Nephron progenitor cell (in vitro differentiated cells): ENCODE data around the gene VEGFA.
A peak's percentile ranks its signal among the peaks of the same experiment; 100 is the strongest.

Experiments used
- DNase-seq: peaks from one replicate; pipeline ENCODE4 v3.0.0; 2021
- H3K27ac Mint-ChIP-seq: 2 replicates; pipeline ENCODE4 v1.8.0; 2021; ENCODE audit warnings: mild to moderate bottlenecking, moderate library complexity, mixed read lengths
- H3K27me3 Mint-ChIP-seq: 2 replicates; pipeline ENCODE4 v1.8.0; 2021; ENCODE audit warnings: mild to moderate bottlenecking, low read depth, mixed read lengths; ENCODE audit not compliant: poor library complexity
- H3K36me3 Mint-ChIP-seq: 2 replicates; pipeline ENCODE4 v1.8.0; 2021; ENCODE audit warnings: low read depth, mixed read lengths
- H3K4me1 Mint-ChIP-seq: 2 replicates; pipeline ENCODE4 v1.8.0; 2021; ENCODE audit warnings: mixed read lengths
- H3K4me3 Mint-ChIP-seq: 2 replicates; pipeline ENCODE4 v1.8.0; 2021; ENCODE audit warnings: mild to moderate bottlenecking, moderate library complexity, mixed read lengths
- H3K9me3 Mint-ChIP-seq: 2 replicates; pipeline ENCODE4 v1.8.0; 2021; ENCODE audit warnings: mild to moderate bottlenecking, moderate library complexity, mixed read lengths
- TF ChIP-seq, protein P1 (sequence below): fragments of 200-600 bp; sonication (generic); IDR thresholded peaks from 2 replicates; pipeline ENCODE4 v1.5.0; 2021; ENCODE audit warnings: antibody characterized with exemption

Gene VEGFA

DNA sequence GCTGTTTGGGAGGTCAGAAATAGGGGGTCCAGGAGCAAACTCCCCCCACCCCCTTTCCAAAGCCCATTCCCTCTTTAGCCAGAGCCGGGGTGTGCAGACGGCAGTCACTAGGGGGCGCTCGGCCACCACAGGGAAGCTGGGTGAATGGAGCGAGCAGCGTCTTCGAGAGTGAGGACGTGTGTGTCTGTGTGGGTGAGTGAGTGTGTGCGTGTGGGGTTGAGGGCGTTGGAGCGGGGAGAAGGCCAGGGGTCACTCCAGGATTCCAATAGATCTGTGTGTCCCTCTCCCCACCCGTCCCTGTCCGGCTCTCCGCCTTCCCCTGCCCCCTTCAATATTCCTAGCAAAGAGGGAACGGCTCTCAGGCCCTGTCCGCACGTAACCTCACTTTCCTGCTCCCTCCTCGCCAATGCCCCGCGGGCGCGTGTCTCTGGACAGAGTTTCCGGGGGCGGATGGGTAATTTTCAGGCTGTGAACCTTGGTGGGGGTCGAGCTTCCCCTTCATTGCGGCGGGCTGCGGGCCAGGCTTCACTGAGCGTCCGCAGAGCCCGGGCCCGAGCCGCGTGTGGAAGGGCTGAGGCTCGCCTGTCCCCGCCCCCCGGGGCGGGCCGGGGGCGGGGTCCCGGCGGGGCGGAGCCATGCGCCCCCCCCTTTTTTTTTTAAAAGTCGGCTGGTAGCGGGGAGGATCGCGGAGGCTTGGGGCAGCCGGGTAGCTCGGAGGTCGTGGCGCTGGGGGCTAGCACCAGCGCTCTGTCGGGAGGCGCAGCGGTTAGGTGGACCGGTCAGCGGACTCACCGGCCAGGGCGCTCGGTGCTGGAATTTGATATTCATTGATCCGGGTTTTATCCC lies at the start of gene VEGFA:
VEGFA (plus strand) TSS at position 686 of the 846 bp plus-strand sequence.
- peak; percentile 97 for DNase-seq
- no peaks in the 10 kb centered on the region for H3K36me3 Mint-ChIP-seq
- H3K9me3 Mint-ChIP-seq, result no peaks in the 10 kb centered on the region
- peak within 1 kb of the TSS; percentile 97 for H3K4me3 Mint-ChIP-seq
- H3K27ac Mint-ChIP-seq, result peak within 1 kb of the TSS; percentile 95
- peaks cover 68% of the 10 kb centered on the region for H3K4me1 Mint-ChIP-seq
- TF ChIP-seq, protein P1, sequence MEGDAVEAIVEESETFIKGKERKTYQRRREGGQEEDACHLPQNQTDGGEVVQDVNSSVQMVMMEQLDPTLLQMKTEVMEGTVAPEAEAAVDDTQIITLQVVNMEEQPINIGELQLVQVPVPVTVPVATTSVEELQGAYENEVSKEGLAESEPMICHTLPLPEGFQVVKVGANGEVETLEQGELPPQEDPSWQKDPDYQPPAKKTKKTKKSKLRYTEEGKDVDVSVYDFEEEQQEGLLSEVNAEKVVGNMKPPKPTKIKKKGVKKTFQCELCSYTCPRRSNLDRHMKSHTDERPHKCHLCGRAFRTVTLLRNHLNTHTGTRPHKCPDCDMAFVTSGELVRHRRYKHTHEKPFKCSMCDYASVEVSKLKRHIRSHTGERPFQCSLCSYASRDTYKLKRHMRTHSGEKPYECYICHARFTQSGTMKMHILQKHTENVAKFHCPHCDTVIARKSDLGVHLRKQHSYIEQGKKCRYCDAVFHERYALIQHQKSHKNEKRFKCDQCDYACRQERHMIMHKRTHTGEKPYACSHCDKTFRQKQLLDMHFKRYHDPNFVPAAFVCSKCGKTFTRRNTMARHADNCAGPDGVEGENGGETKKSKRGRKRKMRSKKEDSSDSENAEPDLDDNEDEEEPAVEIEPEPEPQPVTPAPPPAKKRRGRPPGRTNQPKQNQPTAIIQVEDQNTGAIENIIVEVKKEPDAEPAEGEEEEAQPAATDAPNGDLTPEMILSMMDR, result peak; percentile 94
- H3K27me3 Mint-ChIP-seq, result peaks cover 9% of the 10 kb centered on the region

DNA sequence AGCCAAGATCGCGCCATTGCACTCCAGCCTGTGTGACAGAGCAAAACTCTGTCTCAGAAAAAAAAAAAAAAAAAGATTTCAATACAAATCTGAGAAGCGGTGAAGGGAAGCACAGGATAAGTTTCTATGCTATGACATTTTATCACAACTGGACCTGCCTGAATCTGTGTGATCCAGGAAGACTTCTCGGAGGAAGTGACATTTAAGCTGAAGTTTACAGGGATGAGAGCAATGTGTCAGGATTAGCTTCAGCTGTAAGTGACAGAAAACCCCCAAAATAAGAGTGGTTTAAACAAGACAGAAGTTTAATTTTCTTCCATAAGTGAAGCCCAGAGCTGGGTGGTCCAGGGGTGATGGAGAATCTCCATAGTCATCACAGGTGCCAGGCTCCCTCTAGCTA lies 49.0 kb upstream of the VEGFA start:
- no peak overlapping the region for H3K27ac Mint-ChIP-seq
- no peaks in the 10 kb centered on the region for H3K36me3 Mint-ChIP-seq
- no peak for DNase-seq
- H3K9me3 Mint-ChIP-seq, result no peaks in the 10 kb centered on the region
- H3K4me1 Mint-ChIP-seq, result peaks cover 74% of the 10 kb centered on the region
- TF ChIP-seq, protein P1, result no peak
- no peak overlapping the region for H3K4me3 Mint-ChIP-seq
- peaks cover 12% of the 10 kb centered on the region for H3K27me3 Mint-ChIP-seq

DNA sequence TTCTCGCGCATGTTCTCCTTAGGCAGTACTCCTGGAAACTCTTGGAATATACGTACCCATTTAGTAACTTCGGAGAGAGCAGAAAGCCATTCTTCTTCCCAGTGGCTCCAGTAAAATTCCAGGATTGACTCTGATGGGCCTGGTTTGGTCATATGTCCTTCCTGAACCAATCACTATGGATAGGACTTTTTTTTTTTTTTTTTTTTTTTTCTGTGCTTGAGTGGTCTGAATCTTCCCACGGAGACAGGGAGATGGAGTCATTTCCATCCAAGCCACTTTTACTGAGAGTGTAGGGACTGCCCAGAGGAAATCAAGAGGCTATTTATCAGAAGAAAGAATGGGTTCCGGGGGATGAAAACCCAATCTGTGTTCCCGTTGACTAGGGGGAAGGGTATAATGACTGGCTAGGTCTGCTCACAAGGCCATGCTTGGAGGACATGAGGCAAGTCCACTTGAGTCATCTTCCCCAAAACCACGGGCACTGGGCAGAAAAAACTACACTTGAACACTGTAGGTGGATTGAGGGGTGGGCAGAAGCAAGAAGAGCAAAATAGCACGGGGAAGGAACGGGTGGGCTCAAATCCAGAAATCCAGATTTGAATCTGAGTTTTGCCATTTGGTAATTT lies 47.0 kb upstream of the VEGFA start:
- Mint-ChIP-seq H3K27ac (no peak overlapping the region), H3K36me3 (no peaks in the 10 kb centered on the region), H3K27me3 (peaks cover 26% of the 10 kb centered on the region), H3K4me3 (no peak overlapping the region), H3K4me1 (peaks cover 60% of the 10 kb centered on the region), H3K9me3 (no peaks in the 10 kb centered on the region)
- TF ChIP-seq, protein P1, result no peak
- no peak for DNase-seq

DNA sequence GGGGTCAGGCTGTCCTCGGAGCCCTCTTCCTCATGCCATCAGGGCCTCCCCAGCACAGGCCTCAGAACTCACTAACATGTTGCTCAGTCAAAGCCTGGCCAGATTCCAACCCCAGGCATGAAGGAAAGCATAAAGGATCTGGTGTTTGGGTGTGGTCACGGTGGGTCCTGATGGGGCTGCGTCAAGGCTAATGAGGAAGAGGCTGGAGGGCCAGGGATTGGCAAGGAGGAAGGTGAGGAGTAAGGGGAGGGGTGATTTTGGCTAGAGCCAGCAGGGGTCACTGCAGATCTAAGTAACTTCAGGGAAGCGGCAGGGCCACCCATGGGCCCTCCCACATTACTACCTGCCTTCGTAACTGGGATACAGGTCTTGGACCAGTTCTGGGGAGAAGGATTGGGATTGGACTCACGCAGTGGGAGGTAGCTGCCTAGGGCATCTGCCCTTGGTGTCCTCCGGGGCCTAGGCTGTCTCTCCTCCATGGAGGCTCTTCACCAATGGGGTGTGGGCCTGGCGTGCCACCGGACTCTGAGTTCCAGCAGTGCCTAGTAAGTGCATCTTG lies 46.2 kb upstream of the VEGFA start:
- no peak overlapping the region for H3K4me3 Mint-ChIP-seq
- TF ChIP-seq, protein P1, result peak; percentile 57
- H3K27ac Mint-ChIP-seq, result no peak overlapping the region
- peak; percentile 68 for DNase-seq
- H3K4me1 Mint-ChIP-seq, result peaks cover 53% of the 10 kb centered on the region
- H3K36me3 Mint-ChIP-seq, result no peaks in the 10 kb centered on the region
- peaks cover 29% of the 10 kb centered on the region for H3K27me3 Mint-ChIP-seq
- no peaks in the 10 kb centered on the region for H3K9me3 Mint-ChIP-seq

DNA sequence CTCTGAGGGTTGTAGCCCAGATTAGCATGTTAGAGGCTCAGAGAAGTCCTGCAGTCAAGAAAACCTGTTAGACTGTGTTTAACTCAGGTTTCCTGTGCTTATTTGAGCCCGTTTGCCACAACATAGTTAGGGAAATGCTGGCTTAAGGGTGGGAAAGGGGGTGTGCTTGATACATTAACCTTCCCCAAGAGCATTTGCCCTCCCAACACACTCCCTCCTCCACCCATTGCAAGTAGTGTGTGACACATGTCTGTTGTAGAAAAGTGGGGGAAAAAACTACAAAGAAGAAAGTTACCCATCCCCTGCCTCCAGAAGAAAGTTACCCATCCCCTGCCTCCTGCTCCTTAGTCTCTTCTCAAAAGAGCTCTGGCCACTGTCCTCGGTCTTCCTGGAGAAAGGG lies 45.7 kb upstream of the VEGFA start:
- Mint-ChIP-seq H3K27ac (no peak overlapping the region), H3K36me3 (no peaks in the 10 kb centered on the region), H3K9me3 (no peaks in the 10 kb centered on the region), H3K4me3 (no peak overlapping the region), H3K27me3 (peaks cover 30% of the 10 kb centered on the region), H3K4me1 (peaks cover 51% of the 10 kb centered on the region)
- TF ChIP-seq, protein P1, result no peak
- no peak for DNase-seq
